ENCODE data around the gene SPACA7.

The SPACA7 gene

GRCh38 chr13:112466132-112467058, 90.2 kb downstream of the SPACA7 start:
- no peak for FAIRE-seq

GRCh38 chr13:112467236-112467635, 91.1 kb downstream of the SPACA7 start:
- no peak for FAIRE-seq

GRCh38 chr13:112468069-112468468, 91.9 kb downstream of the SPACA7 start:
- no peak for FAIRE-seq

GRCh38 chr13:112469071-112469745, 93.1 kb downstream of the SPACA7 start:
- FAIRE-seq, result no peak

- FAIRE-seq, result no peak
Measured at GRCh38 chr13:112473818-112474217, 97.7 kb downstream of the SPACA7 start.

- no peak for FAIRE-seq
Measured at GRCh38 chr13:112474869-112475268, 98.7 kb downstream of the SPACA7 start.

- FAIRE-seq, result no peak
Measured at GRCh38 chr13:112475889-112476288, 99.7 kb downstream of the SPACA7 start.

GRCh38 chr13:112477070-112477619, 101.0 kb downstream of the SPACA7 start:
- FAIRE-seq, result no peak

GRCh38 chr13:112479389-112479788, 103.2 kb downstream of the SPACA7 start:
- no peak for FAIRE-seq

GRCh38 chr13:112481458-112481857, 105.3 kb downstream of the SPACA7 start:
- FAIRE-seq, result no peak

GRCh38 chr13:112483299-112483698, 107.1 kb downstream of the SPACA7 start:
- FAIRE-seq, result no peak

Measured in colon (tissue), 2 donors.